Epithelial cell of umbilical artery (primary cell): ENCODE measurements around the gene CADM2. TPM values are rescaled to one million over a fixed set of nuclear protein-coding genes. Genes with fewer than 3 reads are reported as not detected.

Experiments used
- total RNA-seq: library from RNA; depleted of rRNA; stranded (reverse); fragments of >200 nt; gene quantifications from 2 replicates; pipeline ENCODE4 v1.2.3, GENCODE V29; 2014

CADM2 gene
- 0.46 and 0.65 TPM in 2 replicates for total RNA-seq

DNA sequence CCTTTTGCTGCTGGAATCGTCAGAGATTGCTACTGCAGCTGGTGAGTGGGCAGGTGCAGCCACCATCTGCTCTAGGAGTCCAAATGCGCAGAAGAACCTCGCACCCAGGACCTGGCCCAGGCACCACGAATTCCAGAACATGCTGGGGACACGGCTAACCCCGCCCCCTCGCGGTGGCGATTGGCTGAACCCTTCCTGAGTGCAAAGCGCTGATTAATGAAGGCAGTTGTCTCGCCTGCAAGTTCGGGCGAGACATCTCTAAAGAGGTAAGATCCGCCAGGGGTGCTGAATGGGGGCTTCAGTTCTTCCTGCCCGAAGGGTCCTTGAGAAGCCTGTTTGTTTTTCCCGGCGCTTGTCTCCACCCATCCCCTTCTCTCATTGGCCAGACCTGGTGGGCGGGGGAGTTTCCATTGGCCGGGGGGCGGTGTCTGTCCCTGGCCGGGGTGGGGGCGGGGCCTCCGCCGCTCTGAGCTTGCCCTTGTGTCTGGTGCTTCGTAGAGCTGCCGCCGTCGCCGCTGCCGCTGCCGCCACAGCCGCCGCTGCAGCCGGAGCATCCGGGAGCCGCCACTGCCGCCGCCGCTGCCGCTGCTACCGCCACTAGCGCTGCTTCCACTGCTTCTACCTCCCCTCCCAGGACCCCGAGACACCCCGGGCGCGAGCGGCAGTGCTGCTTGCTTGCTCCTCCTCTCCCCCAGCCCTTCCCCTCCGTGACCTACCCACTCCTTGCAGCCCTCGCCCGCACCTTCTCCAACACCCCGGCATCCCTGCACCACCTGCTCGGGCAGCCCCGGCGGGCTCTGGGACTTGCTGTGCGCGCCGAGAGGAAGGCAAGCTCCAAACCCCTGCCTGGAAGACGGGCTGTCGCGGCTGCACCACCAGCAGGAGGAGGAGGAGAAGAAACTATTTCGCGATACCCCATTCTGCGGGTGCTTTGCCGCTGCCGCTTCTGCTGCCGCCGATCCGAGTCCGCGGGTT, at the start of gene CADM2:
TSS of gene CADM2 (plus strand) at position 495 of the 975 bp plus-strand sequence.

